Ovary (tissue), 9 donors: ENCODE data around the gene GABRA4. TPM values are rescaled to one million over a fixed set of nuclear protein-coding genes. Genes with fewer than 3 reads are reported as not detected.

Experiments
- DNase-seq, 5 donors: peaks; one replicate each; pipeline ENCODE4 v3.0.0-alpha.2; 2019 to 2020
- H3K27ac ChIP-seq, 2 donors: fragments of 200-600 bp; one replicate each; pipeline versions ENCODE4 v1.5.1 to v1.8.0; 2019 to 2022
- H3K27me3 ChIP-seq: fragments of 200-600 bp; one replicate; pipeline ENCODE4 v1.8.0; 2022
- H3K36me3 ChIP-seq: fragments of 200-600 bp; sonication (generic); one replicate; pipeline ENCODE4 v1.5.1; 2019
- H3K4me1 ChIP-seq: one replicate; pipeline ENCODE4 v1.8.1; 2013; ENCODE audit warnings: mild to moderate bottlenecking, moderate library complexity; ENCODE audit not compliant: insufficient read depth
- H3K4me3 ChIP-seq: fragments of 200-600 bp; sonication (generic); one replicate; pipeline ENCODE4 v1.5.1; 2017
- H3K9me3 ChIP-seq, 2 donors: fragments of 200-600 bp in 1 of 2; sonication (generic) in 1 of 2; one replicate each; pipeline versions ENCODE4 v1.5.1 to v1.8.1; 2013 to 2019; ENCODE audit warnings: mild to moderate bottlenecking in 1 of 2, moderate library complexity in 1 of 2
- EP300 ChIP-seq: sonication (generic); formaldehyde crosslinking; IDR thresholded peaks from one replicate; pipeline ENCODE4 v1.6.1; 2017; ENCODE audit warnings: antibody characterized with exemption
- POLR2A ChIP-seq: fragments of 450-650 bp; IDR thresholded peaks from one replicate; pipeline ENCODE4 v1.6.1; 2017; ENCODE audit warnings: antibody characterized with exemption, mild to moderate bottlenecking, moderate library complexity
- WGBS, 3 donors: extraction: QIAGEN DNeasy Blood & Tissue Kit in 1 of 3; methylation state at CpG; one replicate each; pipeline versions ENCODE4 v1.1.5 to v1.1.7; 2013 to 2017; 5-methylcytosine and 5-hydroxymethylcytosine counted together
- intact Hi-C, 4 donors: fragments of 100-400 bp; cut with DNase I; formaldehyde crosslinking; loops; one replicate each; pipeline versions ENCODE4 v1.11.0 to v1.15.1; 2022 to 2023
- polyA plus RNA-seq, 2 donors: library from polyadenylated mRNA; stranded (reverse); fragments of 200-250 nt in 1 of 2; fragments of 350-450 nt in 1 of 2; fragmentation: Illumina TruSeq in 1 of 2; extraction: RNeasy Lipid Tissue Mini Kit (QIAGEN cat#74804) in 1 of 2; gene quantifications; one replicate each; pipeline ENCODE4 v1.2.3, GENCODE V29; 2013 to 2014
- total RNA-seq, 7 donors: library from RNA; depleted of rRNA in 2 of 7; stranded (reverse); fragments of >200 nt in 2 of 7; fragmentation: NEBNext Ultra II Directional in 3 of 7; extraction: Animal tissue kit (Norgen Biotek cat#: 25700) in 3 of 7; gene quantifications; one replicate each; pipeline versions ENCODE4 v1.1.0 to v1.2.4, GENCODE V29; 2016 to 2023
- TF ChIP-seq, protein P1 (sequence below), 3 donors: fragments of 450-650 bp in 2 of 3; fragments of 200-600 bp in 1 of 3; IDR thresholded peaks; one replicate each; pipeline versions ENCODE4 v1.5.1 to v1.8.0; 2016 to 2022; ENCODE audit warnings: antibody characterized with exemption in 3 of 3, mild to moderate bottlenecking in 1 of 3
- donor health status: DM: no; HTN: no; CAD: no; lungs with moderate emphysema.
- donor health status: DM: no; HTN: no; CAD: no.
- donor health status: Bipolar disorder and iron deficiency.
- donor health status: DM: yes; HTN: yes; CAD: no.
- donor health status: DM: no; HTN: no; CAD: no.
- donor health status: DM: yes; HTN: yes; CAD: no.

The GABRA4 gene
- total and polyA plus RNA-seq, 9 donors = under 0.01 TPM; not detected in 8

DNA sequence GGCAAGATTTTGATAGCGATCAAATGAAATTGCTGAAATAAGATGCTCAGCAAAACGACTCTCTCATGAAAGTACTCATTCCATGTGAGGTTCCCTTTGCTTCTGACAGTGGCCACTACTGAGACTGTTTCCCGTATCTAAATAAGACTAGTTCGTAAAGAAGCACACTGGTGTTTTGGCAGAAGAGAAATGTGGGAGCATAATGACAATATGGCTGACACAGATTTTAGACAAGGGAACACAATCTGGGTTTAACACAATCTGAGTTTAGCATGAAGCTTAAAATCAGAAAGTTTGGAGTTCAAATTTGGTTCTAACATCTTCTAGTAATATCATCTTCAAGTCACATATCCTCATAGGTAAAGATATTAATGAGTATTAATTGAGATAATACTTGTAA is 13.7 kb downstream of the GABRA4 start:
- Histone ChIP-seq H3K36me3 (no peaks in the 10 kb centered on the region), H3K4me1 (no peaks in the 10 kb centered on the region), H3K27ac (no peak overlapping the region), H3K27me3 (no peaks in the 10 kb centered on the region), H3K9me3 (no peaks in the 10 kb centered on the region), H3K4me3 (no peak overlapping the region)
- DNase-seq = no peak
- WGBS, 3 donors = 77 to 84% (median 83%) methylated on average over 4 of the region's 4 CpGs
- intact Hi-C loops = no loop called here
- TF ChIP-seq POLR2A = no peak
- TF ChIP-seq, protein P1, sequence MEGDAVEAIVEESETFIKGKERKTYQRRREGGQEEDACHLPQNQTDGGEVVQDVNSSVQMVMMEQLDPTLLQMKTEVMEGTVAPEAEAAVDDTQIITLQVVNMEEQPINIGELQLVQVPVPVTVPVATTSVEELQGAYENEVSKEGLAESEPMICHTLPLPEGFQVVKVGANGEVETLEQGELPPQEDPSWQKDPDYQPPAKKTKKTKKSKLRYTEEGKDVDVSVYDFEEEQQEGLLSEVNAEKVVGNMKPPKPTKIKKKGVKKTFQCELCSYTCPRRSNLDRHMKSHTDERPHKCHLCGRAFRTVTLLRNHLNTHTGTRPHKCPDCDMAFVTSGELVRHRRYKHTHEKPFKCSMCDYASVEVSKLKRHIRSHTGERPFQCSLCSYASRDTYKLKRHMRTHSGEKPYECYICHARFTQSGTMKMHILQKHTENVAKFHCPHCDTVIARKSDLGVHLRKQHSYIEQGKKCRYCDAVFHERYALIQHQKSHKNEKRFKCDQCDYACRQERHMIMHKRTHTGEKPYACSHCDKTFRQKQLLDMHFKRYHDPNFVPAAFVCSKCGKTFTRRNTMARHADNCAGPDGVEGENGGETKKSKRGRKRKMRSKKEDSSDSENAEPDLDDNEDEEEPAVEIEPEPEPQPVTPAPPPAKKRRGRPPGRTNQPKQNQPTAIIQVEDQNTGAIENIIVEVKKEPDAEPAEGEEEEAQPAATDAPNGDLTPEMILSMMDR (IDR thresholded peaks at IDR 0.05) = no peak

DNA sequence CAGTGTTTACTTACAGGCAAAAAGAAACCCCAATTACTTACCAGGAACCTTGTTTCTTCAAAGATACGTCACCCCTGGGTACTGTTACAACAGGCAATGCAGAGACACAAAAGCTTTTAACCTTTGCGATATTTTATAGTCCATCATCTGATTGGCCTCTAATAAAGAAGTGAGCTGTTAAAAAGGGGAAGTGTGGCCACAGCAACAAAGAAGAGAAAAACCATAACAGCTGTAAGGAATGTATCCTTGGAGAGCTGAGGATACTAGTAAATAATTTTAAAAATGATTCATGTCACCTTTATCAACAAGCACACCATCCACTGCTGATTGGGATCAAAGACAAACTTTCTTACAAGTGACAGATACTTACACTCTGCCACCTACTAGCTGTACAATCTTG is 14.1 kb downstream of the GABRA4 start:
- Histone ChIP-seq H3K36me3 (no peaks in the 10 kb centered on the region), H3K9me3 (no peaks in the 10 kb centered on the region), H3K4me3 (no peak overlapping the region), H3K4me1 (no peaks in the 10 kb centered on the region), H3K27me3 (no peaks in the 10 kb centered on the region), H3K27ac (no peak overlapping the region)
- TF ChIP-seq, protein P1 (IDR thresholded peaks at IDR 0.05) = no peak
- TF ChIP-seq EP300 = no peak
- TF ChIP-seq POLR2A = no peak
- DNase-seq = no peak
- 67 to 72% (median 68%) methylated on average over 2 of the region's 2 CpGs for WGBS, 3 donors
- intact Hi-C loops = no loop called here

DNA sequence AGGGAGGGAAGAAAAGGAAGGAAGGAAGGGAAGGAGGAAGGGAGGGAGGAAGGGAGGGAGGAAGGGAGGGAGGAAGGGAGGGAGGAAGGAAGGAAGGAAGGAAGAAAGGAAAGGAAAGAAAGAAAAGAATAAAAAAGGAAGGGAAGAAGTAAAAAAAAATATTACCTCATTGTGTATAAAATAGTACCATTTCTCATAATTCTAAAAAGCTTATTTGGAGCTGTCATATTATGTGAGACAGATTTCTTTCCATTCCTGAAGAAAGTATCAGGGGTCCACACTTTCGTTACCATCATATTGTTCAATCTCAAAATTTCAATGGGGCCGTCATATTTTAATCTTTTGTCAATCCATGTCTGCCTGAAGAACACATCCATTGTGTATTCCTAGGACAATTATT is 16.1 kb downstream of the GABRA4 start:
- DNase-seq = no peak
- 82 to 91% (median 86%) methylated on average over 2 of the region's 2 CpGs for WGBS, 3 donors
- Histone ChIP-seq H3K4me3 (no peak overlapping the region), H3K9me3 (no peaks in the 10 kb centered on the region), H3K27ac (no peak overlapping the region), H3K4me1 (no peaks in the 10 kb centered on the region), H3K27me3 (no peaks in the 10 kb centered on the region), H3K36me3 (no peaks in the 10 kb centered on the region)
- intact Hi-C loops = no loop called here
- no peak for TF ChIP-seq POLR2A
- TF ChIP-seq EP300 = no peak
- TF ChIP-seq, protein P1 (IDR thresholded peaks at IDR 0.05) = no peak

DNA sequence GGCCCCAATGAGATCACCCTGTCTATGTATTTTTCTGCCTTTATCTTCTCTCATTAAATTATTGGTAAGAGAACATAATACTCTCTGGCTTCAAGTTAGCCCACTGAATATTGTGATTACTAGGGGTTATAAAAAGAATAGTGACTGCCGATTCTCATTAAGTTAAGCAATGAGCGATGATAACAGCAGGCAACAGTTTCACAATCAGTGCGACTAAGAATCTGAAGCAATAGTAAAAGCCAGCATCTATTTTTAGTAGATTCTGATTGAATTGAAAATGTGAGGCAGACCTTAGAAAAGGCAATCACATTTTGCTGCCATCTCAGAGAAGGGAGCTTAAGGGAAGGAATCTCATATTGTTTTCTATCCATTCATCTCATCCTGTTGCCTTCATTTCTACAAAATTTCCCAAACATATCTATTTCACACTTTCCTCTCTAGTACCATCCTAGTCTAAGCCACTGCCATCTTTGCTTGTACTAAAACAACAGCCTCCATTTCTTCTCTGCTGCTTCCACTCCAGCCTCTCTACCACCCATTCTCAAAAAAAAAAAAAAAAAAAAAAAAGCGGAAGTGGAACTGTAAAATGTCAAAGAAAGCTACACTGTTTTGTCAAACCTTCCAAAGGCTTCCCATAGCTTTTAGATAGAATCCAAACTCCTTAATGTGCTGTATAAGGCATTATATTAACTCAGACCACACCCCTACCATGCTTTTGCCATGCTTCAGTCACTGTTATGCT is 17.4 kb downstream of the GABRA4 start:
- no peaks in the 10 kb centered on the region for H3K27me3 ChIP-seq
- no peak overlapping the region for H3K27ac ChIP-seq
- intact Hi-C loops = no loop called here
- TF ChIP-seq POLR2A (no peak), EP300 (no peak)
- TF ChIP-seq, protein P1 (IDR thresholded peaks at IDR 0.05) = no peak
- H3K4me3 ChIP-seq = no peak overlapping the region
- DNase-seq = no peak
- no peaks in the 10 kb centered on the region for H3K9me3 ChIP-seq
- WGBS, 3 donors = 79 to 84% (median 82%) methylated on average over 4 of the region's 4 CpGs
- H3K4me1 ChIP-seq = no peaks in the 10 kb centered on the region
- no peaks in the 10 kb centered on the region for H3K36me3 ChIP-seq
